Stimulated activated naive CD8-positive, alpha-beta T cell treated with anti-CD3 and anti-CD28 coated beads, Interleukin-15, Interleukin-2, amounts not matched to agents 100 ng/mL and 50 ng/mL, for 24 hours (primary cell): ENCODE results near the gene ASTN2.

Experiments
- H3K27ac Mint-ChIP-seq: one replicate; pipeline ENCODE4 v1.8.0; 2021; ENCODE audit warnings: mild to moderate bottlenecking, mixed read lengths
- H3K27me3 Mint-ChIP-seq: one replicate; pipeline ENCODE4 v1.8.0; 2021; ENCODE audit warnings: mixed read lengths
- H3K36me3 Mint-ChIP-seq: one replicate; pipeline ENCODE4 v1.8.0; 2021; ENCODE audit warnings: low read depth, mixed read lengths
- H3K4me1 Mint-ChIP-seq: one replicate; pipeline ENCODE4 v1.8.0; 2021; ENCODE audit warnings: low read depth, mixed read lengths
- H3K4me3 Mint-ChIP-seq: one replicate; pipeline ENCODE4 v1.8.0; 2021; ENCODE audit warnings: mild to moderate bottlenecking, mixed read lengths
- H3K9me3 Mint-ChIP-seq: one replicate; pipeline ENCODE4 v1.8.0; 2021; ENCODE audit warnings: mixed read lengths

Gene ASTN2

DNA sequence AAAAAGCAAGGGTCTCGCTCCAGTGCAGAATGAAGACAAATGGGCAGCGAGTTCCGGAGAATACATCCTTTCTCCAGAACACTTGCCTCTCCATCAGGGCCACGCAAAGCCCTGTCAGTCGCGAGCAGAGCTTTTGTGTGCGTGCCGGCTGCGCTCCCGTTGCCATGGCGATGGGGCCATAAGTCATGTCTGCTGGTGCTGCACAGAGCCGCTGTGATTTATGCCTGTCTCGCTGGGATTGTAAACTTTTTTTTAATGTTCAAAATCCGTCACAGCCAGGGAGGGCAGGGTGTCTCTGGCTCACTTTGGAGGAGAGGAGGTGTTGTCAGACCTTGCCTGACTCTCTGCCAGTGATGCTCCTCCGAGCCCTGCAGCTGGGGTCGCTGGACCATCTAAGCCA lies 455.0 kb downstream of the ASTN2 start:
- Mint-ChIP-seq H3K27ac (no peak overlapping the region), H3K36me3 (no peaks in the 10 kb centered on the region), H3K4me3 (no peak overlapping the region)

DNA sequence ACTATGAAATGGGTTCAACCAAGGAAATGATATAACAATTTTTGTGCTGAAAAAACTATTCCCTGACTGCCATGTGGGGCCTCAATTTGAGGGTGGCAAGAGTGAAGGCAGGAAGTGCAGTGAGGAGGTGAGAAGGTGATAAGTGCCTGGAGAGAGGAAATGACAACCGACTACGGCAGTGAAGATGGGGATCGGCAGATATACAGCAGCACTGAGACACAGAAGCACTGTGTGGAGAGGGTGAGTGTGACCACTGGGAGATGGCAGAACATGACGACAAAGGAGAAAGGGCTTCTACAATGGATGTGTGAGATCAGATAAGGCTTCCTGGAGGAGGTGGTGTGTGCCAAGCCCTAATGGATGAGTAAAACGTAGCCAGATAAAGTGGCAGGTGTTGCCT lies 456.0 kb downstream of the ASTN2 start:
- Mint-ChIP-seq H3K9me3 (peaks cover 11% of the 10 kb centered on the region), H3K27me3 (peaks cover 13% of the 10 kb centered on the region), H3K27ac (no peak overlapping the region), H3K4me3 (no peak overlapping the region), H3K36me3 (no peaks in the 10 kb centered on the region), H3K4me1 (no peaks in the 10 kb centered on the region)

More for the DNA sequence above, 455.0 kb downstream of the ASTN2 start:
- no peaks in the 10 kb centered on the region for H3K4me1 Mint-ChIP-seq
- H3K9me3 Mint-ChIP-seq: peaks cover 11% of the 10 kb centered on the region
- H3K27me3 Mint-ChIP-seq: peaks cover 13% of the 10 kb centered on the region

DNA sequence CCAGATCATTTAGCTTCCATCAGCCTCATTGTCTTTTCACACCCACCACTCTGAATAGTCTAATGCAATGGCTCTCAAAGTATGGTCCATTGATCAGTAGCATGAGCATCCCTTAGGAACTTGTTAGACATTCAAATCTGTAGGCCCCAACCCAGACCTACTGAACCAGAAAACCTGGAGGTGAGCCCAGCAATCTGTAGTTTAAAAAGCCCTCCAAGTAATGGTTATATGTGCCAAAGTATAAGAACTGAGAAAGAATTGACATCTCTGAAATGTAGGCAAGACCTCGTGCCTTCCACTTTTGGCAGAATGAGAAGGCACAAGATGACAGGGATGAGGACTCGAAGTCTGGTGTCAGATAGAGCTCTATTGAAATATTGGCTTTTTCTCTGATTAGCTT lies 460.1 kb downstream of the ASTN2 start:
- H3K36me3 Mint-ChIP-seq: no peaks in the 10 kb centered on the region
- H3K27ac Mint-ChIP-seq: no peak overlapping the region
- no peaks in the 10 kb centered on the region for H3K9me3 Mint-ChIP-seq
- H3K4me1 Mint-ChIP-seq: no peaks in the 10 kb centered on the region
- peaks cover 5% of the 10 kb centered on the region for H3K27me3 Mint-ChIP-seq
- H3K4me3 Mint-ChIP-seq: no peak overlapping the region

DNA sequence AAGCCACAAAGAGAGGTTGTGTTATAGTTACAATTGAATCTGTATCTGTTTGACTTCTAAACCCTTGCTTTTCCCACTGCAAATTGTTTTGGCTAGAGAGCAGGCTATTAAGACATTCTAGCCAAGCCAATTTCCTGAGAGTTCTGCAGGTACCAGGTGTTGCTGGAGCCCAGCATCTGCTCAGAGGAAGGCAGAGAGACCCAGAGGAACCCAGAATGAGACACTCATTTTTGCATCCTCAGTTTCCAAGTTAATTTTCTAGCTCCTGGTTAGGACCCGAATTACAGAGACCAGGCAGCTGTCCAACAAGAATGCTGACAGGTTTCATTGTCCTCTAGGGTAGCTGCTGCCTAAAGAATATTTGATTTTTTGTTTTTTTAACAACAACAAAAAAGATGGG lies 461.6 kb downstream of the ASTN2 start:
- Mint-ChIP-seq H3K9me3 (no peaks in the 10 kb centered on the region), H3K27me3 (no peaks in the 10 kb centered on the region), H3K4me3 (no peak overlapping the region), H3K27ac (no peak overlapping the region), H3K36me3 (no peaks in the 10 kb centered on the region), H3K4me1 (no peaks in the 10 kb centered on the region)

DNA sequence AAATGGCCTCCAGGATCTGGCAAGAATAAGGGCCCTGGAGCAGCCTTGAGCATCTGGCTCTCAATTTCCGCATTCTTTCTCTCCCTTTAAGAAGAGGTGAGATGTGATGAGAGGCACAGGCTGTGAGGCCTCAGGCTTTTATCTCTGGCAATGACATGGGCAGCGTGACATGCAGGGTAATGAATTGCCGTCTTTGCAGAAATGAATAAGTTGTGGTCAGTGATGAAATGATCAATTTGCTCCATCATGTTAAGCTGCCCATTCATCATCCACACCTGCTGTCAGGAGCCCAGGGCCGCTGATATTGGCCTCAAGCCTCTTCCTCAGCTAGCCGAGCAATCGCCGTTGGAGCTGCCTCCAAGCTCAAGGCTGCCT lies 462.4 kb downstream of the ASTN2 start:
- no peaks in the 10 kb centered on the region for H3K36me3 Mint-ChIP-seq
- no peak overlapping the region for H3K4me3 Mint-ChIP-seq
- H3K9me3 Mint-ChIP-seq: no peaks in the 10 kb centered on the region
- no peaks in the 10 kb centered on the region for H3K27me3 Mint-ChIP-seq
- no peaks in the 10 kb centered on the region for H3K4me1 Mint-ChIP-seq
- H3K27ac Mint-ChIP-seq: no peak overlapping the region

DNA sequence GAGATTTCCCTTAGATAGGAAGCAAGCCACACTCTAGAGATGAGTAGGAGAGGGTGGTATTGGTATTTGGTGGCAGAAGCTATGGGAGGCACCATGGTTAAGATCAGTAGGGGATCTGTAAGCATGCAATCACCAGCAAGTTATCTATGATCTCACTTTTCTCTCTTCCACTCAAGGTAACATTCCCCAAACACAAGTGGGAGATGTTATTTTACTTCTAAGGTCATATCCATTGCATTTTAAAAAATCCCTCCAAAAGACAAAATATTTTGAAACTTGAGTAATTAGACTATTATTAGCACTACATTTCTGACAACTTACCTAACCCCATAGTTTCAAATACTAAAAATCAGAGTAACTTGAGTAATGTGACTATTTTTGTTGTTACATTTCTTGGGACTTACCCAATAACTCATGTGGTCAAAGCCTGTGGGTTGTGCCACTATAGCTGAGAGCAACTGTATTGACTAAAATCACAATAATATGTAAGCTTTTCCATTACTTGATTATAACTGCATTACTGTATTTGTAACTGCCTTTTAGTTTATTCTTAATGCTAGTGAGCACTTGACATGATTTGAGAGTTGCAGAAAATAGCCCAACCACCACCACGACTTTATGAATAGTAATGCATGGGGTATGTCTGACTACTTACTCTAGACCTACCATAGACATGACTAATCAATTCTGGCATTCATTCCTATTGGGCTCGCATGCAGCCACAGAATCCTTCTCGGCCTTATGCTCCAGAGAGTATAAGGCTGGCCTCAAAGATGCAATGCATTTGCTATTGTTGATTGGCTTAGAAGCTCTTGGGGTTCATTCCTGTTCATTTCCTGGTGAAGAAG lies 463.0 kb downstream of the ASTN2 start:
- no peaks in the 10 kb centered on the region for H3K27me3 Mint-ChIP-seq
- H3K4me1 Mint-ChIP-seq: no peaks in the 10 kb centered on the region
- H3K27ac Mint-ChIP-seq: no peak overlapping the region
- no peaks in the 10 kb centered on the region for H3K36me3 Mint-ChIP-seq
- no peaks in the 10 kb centered on the region for H3K9me3 Mint-ChIP-seq
- no peak overlapping the region for H3K4me3 Mint-ChIP-seq

DNA sequence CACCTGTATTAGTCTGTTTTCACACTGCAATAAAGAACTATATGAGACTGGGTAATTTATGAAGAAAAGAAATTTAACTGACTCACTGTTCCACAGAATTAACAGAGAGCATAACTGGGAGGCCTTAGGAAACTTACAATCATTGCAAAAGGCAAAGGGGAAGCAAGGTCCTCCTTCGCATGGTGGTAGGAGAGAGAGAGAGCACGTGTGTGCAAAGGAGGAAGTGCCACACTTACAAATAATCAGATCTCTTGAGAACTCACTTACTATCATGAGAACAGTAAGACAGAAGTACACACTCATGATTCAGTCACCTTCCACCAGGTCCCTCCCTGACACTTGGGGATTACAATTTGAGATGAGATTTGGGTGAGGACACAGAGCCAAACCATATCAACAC lies 469.0 kb downstream of the ASTN2 start:
- no peak overlapping the region for H3K4me3 Mint-ChIP-seq
- no peaks in the 10 kb centered on the region for H3K27me3 Mint-ChIP-seq
- H3K36me3 Mint-ChIP-seq: no peaks in the 10 kb centered on the region
- peaks cover 4% of the 10 kb centered on the region for H3K9me3 Mint-ChIP-seq
- no peaks in the 10 kb centered on the region for H3K4me1 Mint-ChIP-seq
- H3K27ac Mint-ChIP-seq: no peak overlapping the region

DNA sequence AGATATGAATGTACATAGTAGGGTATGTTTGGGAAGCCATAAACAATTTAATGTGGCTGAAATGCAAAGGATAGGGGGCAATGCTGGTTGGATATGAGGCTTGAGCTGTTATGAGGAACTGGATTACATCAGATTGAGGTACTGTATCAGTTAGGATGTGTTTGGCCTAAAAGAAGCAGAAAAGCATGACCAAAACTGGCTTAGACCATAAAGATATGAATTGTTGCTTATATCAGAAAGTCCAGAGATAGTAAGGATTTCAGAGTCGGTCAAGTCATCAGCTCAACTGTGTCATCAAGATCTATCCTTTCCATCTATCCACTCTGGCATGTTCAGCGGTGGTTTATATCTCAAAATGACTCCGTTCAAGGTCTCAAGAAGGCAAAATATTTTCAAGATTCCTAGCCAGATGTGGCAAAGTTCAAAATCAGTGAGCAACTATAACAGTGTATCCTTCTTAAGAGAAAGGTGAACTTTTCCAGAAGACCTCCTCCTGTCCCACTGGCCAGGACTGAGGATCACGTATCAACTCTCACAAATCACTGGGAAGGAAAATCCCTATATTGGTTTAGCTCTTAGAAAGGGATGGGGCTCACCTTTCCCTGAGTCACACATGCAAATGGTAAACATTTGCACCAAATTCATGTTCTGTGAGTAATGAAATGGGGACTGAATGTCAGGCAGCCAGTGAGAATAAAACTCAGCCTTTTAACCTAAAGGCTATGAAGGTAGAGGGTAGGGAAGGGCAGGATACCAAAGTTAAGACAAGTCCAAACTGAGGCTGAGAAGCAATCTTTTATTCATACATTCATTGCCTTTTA lies 469.9 kb downstream of the ASTN2 start:
- Mint-ChIP-seq H3K27ac (no peak overlapping the region), H3K9me3 (peaks cover 4% of the 10 kb centered on the region)

DNA sequence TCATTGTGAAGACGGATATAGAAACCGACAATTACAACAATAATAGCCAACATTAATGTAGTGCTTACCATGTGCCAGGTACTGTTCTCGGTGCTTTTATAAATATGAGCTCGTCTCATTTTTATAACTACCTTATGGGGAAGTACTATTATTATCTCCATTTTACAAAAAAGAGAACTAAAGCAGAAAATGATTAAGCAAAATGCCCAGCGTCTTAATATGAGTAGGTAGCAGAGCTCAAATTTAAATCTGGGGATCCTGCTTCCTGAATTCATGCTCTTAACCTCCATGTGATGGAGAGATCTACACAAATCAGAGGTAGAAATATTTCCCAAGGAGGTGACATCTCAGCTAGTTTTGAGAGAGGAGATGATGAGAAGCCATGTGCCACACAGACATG lies 470.9 kb downstream of the ASTN2 start:
- H3K36me3 Mint-ChIP-seq: no peaks in the 10 kb centered on the region
- no peak overlapping the region for H3K4me3 Mint-ChIP-seq
- no peaks in the 10 kb centered on the region for H3K4me1 Mint-ChIP-seq
- peaks cover 4% of the 10 kb centered on the region for H3K9me3 Mint-ChIP-seq
- H3K27ac Mint-ChIP-seq: no peak overlapping the region
- no peaks in the 10 kb centered on the region for H3K27me3 Mint-ChIP-seq

More for the DNA sequence above, 469.9 kb downstream of the ASTN2 start:
- Mint-ChIP-seq H3K4me3 (no peak overlapping the region), H3K36me3 (no peaks in the 10 kb centered on the region), H3K4me1 (no peaks in the 10 kb centered on the region), H3K27me3 (no peaks in the 10 kb centered on the region)

DNA sequence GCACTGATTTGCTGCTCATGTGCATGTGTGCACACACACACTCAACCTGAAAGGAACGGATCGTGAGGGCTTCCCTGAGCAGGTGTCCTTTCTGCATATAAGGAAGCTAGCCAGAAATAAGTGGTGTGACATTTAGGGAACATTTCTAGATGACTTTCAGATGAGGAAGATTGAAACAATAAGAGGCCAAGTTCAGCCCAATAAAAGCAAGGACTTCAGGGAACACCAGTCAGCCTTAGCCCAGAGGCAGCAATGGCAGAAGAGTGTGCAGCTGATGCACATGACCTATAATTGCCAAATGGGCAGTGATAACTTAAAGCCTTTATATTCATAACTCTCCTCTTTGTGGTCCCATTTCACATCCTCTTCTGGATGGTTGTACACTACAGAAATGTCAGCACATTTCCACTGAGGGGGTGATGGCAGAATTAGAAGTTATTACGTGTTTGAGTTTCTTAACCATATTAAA lies 472.2 kb downstream of the ASTN2 start:
- Mint-ChIP-seq H3K36me3 (no peaks in the 10 kb centered on the region), H3K27me3 (no peaks in the 10 kb centered on the region), H3K4me3 (no peak overlapping the region), H3K9me3 (peaks cover 4% of the 10 kb centered on the region), H3K4me1 (no peaks in the 10 kb centered on the region), H3K27ac (no peak overlapping the region)

DNA sequence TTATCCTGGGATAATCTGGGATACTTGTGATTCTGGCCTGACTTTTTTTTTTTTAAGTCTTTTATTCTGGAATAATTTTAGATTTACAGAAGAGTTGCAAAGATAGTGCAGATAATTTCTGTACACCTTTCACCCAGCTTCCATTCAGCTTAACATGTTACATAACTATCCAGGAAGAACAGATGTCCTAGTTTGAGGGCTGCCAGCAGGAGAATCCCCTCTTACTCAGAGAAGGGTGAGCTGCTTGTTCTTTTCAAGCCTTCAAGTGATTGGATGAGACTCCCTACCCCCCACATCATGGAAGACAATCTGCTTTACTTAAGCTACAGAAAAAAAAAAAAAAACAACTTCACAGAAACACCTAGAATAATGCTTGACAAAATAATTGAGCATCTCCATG lies 473.6 kb downstream of the ASTN2 start:
- peaks cover 4% of the 10 kb centered on the region for H3K9me3 Mint-ChIP-seq

DNA sequence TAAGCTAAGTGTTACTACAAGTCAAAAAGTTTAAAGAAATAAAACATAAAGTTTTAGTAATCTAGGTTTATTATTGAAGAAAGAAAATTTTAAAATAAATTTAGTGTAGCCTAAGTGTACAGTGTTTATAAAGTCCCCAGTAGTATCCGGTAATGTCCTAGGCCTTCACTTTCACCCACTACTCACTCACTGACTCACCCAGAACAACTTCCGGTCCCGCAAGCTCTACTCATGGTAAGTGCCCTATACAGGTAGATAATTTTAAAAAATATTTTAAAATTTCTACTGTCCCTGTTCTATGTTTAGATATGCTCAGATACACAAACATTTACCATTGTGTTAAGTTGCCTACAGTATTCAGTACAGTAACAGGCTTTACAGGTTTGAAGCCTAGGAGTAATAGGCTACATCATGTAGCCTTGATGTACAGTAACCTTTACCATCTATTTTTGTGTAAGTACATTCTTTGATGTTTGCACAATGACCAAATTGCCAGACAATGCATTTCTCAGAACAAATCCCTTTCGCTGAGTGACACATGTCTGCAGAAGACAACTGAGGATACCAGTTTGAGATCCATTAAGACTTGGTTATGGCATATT lies 474.1 kb downstream of the ASTN2 start:
- H3K27ac Mint-ChIP-seq: no peak overlapping the region
- peaks cover 2% of the 10 kb centered on the region for H3K9me3 Mint-ChIP-seq
- H3K4me3 Mint-ChIP-seq: no peak overlapping the region
- H3K4me1 Mint-ChIP-seq: no peaks in the 10 kb centered on the region
- no peaks in the 10 kb centered on the region for H3K36me3 Mint-ChIP-seq
- H3K27me3 Mint-ChIP-seq: no peaks in the 10 kb centered on the region

More for the DNA sequence above, 473.6 kb downstream of the ASTN2 start:
- no peaks in the 10 kb centered on the region for H3K27me3 Mint-ChIP-seq
- no peak overlapping the region for H3K27ac Mint-ChIP-seq
- no peaks in the 10 kb centered on the region for H3K4me1 Mint-ChIP-seq
- H3K4me3 Mint-ChIP-seq: no peak overlapping the region
- H3K36me3 Mint-ChIP-seq: no peaks in the 10 kb centered on the region

DNA sequence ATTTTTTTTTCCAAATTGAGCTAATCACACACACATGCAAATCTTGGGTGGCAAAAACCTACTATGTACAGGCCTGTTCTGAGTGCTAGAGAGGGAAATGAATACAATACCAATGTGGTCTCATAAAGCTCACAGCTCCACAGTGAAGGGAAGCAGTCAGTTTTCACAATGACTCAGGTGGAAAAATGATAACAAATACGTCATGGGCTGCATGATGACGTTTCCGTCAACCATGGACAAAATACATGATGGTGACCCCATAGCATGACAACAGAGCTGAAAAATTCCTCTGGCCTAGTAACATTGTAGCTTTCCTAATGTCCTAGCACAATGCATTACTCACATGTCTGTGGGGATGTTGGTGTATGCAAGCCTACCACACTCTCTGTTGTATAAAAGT lies 475.2 kb downstream of the ASTN2 start:
- no peaks in the 10 kb centered on the region for H3K9me3 Mint-ChIP-seq
- H3K27me3 Mint-ChIP-seq: no peaks in the 10 kb centered on the region
- no peaks in the 10 kb centered on the region for H3K4me1 Mint-ChIP-seq
- no peak overlapping the region for H3K4me3 Mint-ChIP-seq
- no peak overlapping the region for H3K27ac Mint-ChIP-seq
- no peaks in the 10 kb centered on the region for H3K36me3 Mint-ChIP-seq

DNA sequence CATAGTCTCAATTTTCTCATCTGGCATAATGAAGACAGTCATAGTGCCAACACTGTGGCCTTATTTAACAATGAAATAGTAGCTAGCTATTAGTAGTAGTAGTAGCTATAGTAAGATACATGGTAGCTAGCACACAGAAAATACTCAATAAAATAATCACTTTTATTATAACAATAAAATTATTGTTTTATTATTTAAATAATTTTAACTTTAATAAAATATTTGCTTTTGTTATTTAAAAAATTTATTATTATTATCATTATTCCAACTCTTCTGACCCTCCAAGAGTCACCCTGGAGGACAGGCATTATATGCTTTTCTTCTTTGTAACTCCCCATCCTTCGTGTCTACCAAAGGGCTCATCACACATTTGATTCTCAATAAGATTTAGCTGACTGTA lies 475.7 kb downstream of the ASTN2 start:
- Mint-ChIP-seq H3K9me3 (no peaks in the 10 kb centered on the region), H3K4me1 (no peaks in the 10 kb centered on the region), H3K4me3 (no peak overlapping the region), H3K27ac (no peak overlapping the region), H3K36me3 (no peaks in the 10 kb centered on the region), H3K27me3 (no peaks in the 10 kb centered on the region)

DNA sequence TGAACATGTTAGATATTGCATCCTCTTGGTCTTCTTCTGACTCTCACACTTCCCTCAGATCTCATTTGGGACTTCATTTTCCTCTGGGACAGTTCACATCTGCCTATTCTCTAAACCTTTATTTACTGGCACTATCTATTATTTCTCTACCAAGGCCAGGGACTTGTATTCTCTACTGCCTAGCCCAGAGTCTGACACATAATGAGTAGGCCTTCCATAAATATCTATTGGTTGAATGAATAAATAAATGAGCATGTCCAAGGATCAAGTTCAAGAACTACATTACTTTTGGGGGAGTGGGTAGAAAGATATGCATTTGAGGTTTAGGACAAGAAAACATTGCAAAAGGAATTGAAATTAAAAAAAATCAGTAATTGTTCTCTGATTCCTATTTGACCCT lies 477.5 kb downstream of the ASTN2 start:
- Mint-ChIP-seq H3K4me3 (no peak overlapping the region), H3K4me1 (no peaks in the 10 kb centered on the region)

More for the DNA sequence above, 477.5 kb downstream of the ASTN2 start:
- H3K27me3 Mint-ChIP-seq: no peaks in the 10 kb centered on the region
- H3K27ac Mint-ChIP-seq: no peak overlapping the region
- H3K9me3 Mint-ChIP-seq: peaks cover 5% of the 10 kb centered on the region
- no peaks in the 10 kb centered on the region for H3K36me3 Mint-ChIP-seq
